Smooth muscle cell (in vitro differentiated cells): ENCODE results near the gene KAT6B. TPM values are rescaled to one million over a fixed set of nuclear protein-coding genes. Genes with fewer than 3 reads are reported as not detected.
"Not testable (repeated sequence)": the region's sequence is repeated elsewhere in the genome, so short reads cannot be mapped to it uniquely, and the experiment has no call there.

Experiments used
- DNase-seq: peaks from one replicate; lab custom pipeline; 2025; ENCODE audit not compliant: unreplicated experiment; lab: John Stamatoyannopoulos, UW
- H2AFZ ChIP-seq: fragments of 200-600 bp; sonication (generic); 2 replicates; pipeline ENCODE4 v1.6.0; 2016; ENCODE audit warnings: antibody characterized with exemption, low read depth, mild to moderate bottlenecking
- H3F3A ChIP-seq: fragments of 200-600 bp; sonication (generic); 2 replicates; pipeline ENCODE4 v1.6.0; 2017; ENCODE audit warnings: antibody characterized with exemption, low read depth
- H3K27ac ChIP-seq: fragments of 200-600 bp; sonication (generic); 2 replicates; pipeline ENCODE4 v1.5.1; 2016; ENCODE audit warnings: low read depth, mild to moderate bottlenecking
- H3K27me3 ChIP-seq: fragments of 200-600 bp; sonication (generic); 2 replicates; pipeline ENCODE4 v1.6.1; 2016; ENCODE audit warnings: low read depth, mild to moderate bottlenecking
- H3K36me3 ChIP-seq: fragments of 200-600 bp; sonication (generic); 2 replicates; pipeline ENCODE4 v1.5.1; 2016; ENCODE audit warnings: low read depth
- H3K4me1 ChIP-seq: fragments of 200-600 bp; sonication (generic); 2 replicates; pipeline ENCODE4 v1.5.1; 2016; ENCODE audit warnings: low read depth
- H3K4me2 ChIP-seq: fragments of 200-600 bp; sonication (generic); 2 replicates; pipeline ENCODE4 v1.6.0; 2016; ENCODE audit warnings: mild to moderate bottlenecking
- H3K4me3 ChIP-seq: fragments of 200-600 bp; sonication (generic); 2 replicates; pipeline ENCODE4 v1.5.1; 2016; ENCODE audit warnings: mild to moderate bottlenecking
- H3K79me2 ChIP-seq: fragments of 200-600 bp; sonication (generic); 2 replicates; pipeline ENCODE4 v1.6.0; 2016; ENCODE audit warnings: low read depth, mild to moderate bottlenecking
- H3K9ac ChIP-seq: fragments of 200-600 bp; sonication (generic); 2 replicates; pipeline ENCODE4 v1.6.0; 2016; ENCODE audit warnings: low read depth
- H3K9me3 ChIP-seq: fragments of 200-600 bp; sonication (generic); replicated peaks from 2 replicates; pipeline ENCODE4 v1.5.1; 2016; ENCODE audit warnings: low read depth
- H4K20me1 ChIP-seq: fragments of 200-600 bp; sonication (generic); 2 replicates; pipeline ENCODE4 v1.6.0; 2016; ENCODE audit warnings: low read depth
- CTCF ChIP-seq: fragments of 200-600 bp; sonication (generic); IDR thresholded peaks from 2 replicates; pipeline ENCODE4 v1.5.1; 2017; ENCODE audit warnings: borderline replicate concordance, mild to moderate bottlenecking, antibody characterized with exemption; ENCODE audit not compliant: insufficient read depth, poor library complexity, severe bottlenecking
- WGBS: methylation state at CpG from one replicate; pipeline ENCODE4 v1.1.7; 2016; ENCODE audit warnings: low lambda C conversion rate; 5-methylcytosine and 5-hydroxymethylcytosine counted together
- polyA plus RNA-seq: library from polyadenylated mRNA; unstranded; fragments of >200 nt; fragmentation: Nextera tagmentation; extraction: Ambion mirVana; gene quantifications from 2 replicates; pipeline ENCODE4 v1.2.1, GENCODE V29; 2016
- total RNA-seq: library from RNA; depleted of rRNA; stranded (reverse); fragments of >200 nt; gene quantifications from 2 replicates; pipeline ENCODE4 v1.2.3, GENCODE V29; 2014

Gene KAT6B
- 12.2 and 19.8 TPM in 2 replicates for total RNA-seq
- 9.0 and 13.5 TPM in 2 replicates for polyA plus RNA-seq

- Histone ChIP-seq H3K4me1 (peaks cover 4% of the 10 kb centered on the region), H2AFZ (peak within 1 kb of the TSS; percentile 92), H3K27ac (peak within 1 kb of the TSS; percentile 97), H3K4me3 (peak within 1 kb of the TSS; percentile 94), H4K20me1 (peaks cover 40% of the 10 kb centered on the region), H3K9ac (peak within 1 kb of the TSS; percentile 99), H3K9me3 (no peaks in the 10 kb centered on the region), H3K4me2 (peak within 1 kb of the TSS; percentile 97), H3F3A (no peaks in the 10 kb centered on the region), H3K27me3 (no peaks in the 10 kb centered on the region), H3K79me2 (peaks cover 28% of the 10 kb centered on the region), H3K36me3 (no peaks in the 10 kb centered on the region)
- WGBS: 1% methylated on average over 39 of the region's 67 CpGs
- peak; percentile 38 for TF ChIP-seq CTCF
- peak; percentile 96 for DNase-seq
Observed at GRCh38 chr10:74826142-74827044, at the start of gene KAT6B. TSS of gene KAT6B (plus strand) at chr10:74826600. CDS start at chr10:74842858, 16,258 bp downstream.

GRCh38 chr10:74778436-74779094 is 47.8 kb upstream of the KAT6B start:
- no peaks in the 10 kb centered on the region for H3K36me3 ChIP-seq
- no peak for DNase-seq
- no peak overlapping the region for H3K4me2 ChIP-seq
- H3K4me1 ChIP-seq: no peaks in the 10 kb centered on the region
- no peak for TF ChIP-seq CTCF
- WGBS: 90% methylated on average over 12 of the region's 12 CpGs
- H2AFZ ChIP-seq: no peak overlapping the region
- no peak overlapping the region for H3K9ac ChIP-seq
- H3F3A ChIP-seq: no peaks in the 10 kb centered on the region
- no peaks in the 10 kb centered on the region for H4K20me1 ChIP-seq
- H3K9me3 ChIP-seq: no peaks in the 10 kb centered on the region
- H3K27me3 ChIP-seq: no peaks in the 10 kb centered on the region
- H3K79me2 ChIP-seq: no peaks in the 10 kb centered on the region
- H3K27ac ChIP-seq: no peak overlapping the region
- H3K4me3 ChIP-seq: no peak overlapping the region

- H2AFZ ChIP-seq, H3K79me2 ChIP-seq, H3K36me3 ChIP-seq, H4K20me1 ChIP-seq, H3K9ac ChIP-seq, H3K4me1 ChIP-seq, H3F3A ChIP-seq, H3K27ac ChIP-seq, H3K9me3 ChIP-seq, DNase-seq, H3K4me2 ChIP-seq, H3K27me3 ChIP-seq, H3K4me3 ChIP-seq: not testable (repeated sequence)
- WGBS: 97% methylated on average over 4 of the region's 4 CpGs
Observed at GRCh38 chr10:74781870-74782269, 44.5 kb upstream of the KAT6B start.

- Histone ChIP-seq H3K27ac (no peak overlapping the region), H3K27me3 (no peaks in the 10 kb centered on the region)
- TF ChIP-seq CTCF: no peak
Observed at GRCh38 chr10:74784462-74784861, 41.9 kb upstream of the KAT6B start.

More at GRCh38 chr10:74784462-74784861, 41.9 kb upstream of the KAT6B start:
- no peak for DNase-seq
- Histone ChIP-seq H4K20me1 (no peaks in the 10 kb centered on the region), H2AFZ (no peak overlapping the region), H3K79me2 (no peaks in the 10 kb centered on the region), H3K36me3 (no peaks in the 10 kb centered on the region), H3K4me3 (no peak overlapping the region), H3K4me2 (no peak overlapping the region), H3K9me3 (no peaks in the 10 kb centered on the region), H3F3A (no peaks in the 10 kb centered on the region), H3K9ac (no peak overlapping the region), H3K4me1 (no peaks in the 10 kb centered on the region)
- 81% methylated on average over 1 of the region's 1 CpG for WGBS
